NCI-H2081 (cell line): Measurements from ENCODE around the gene AQP3.
"Not testable (repeated sequence)": the region's sequence is repeated elsewhere in the genome, so short reads cannot be mapped to it uniquely, and the experiment has no call there.

ENCODE experiments used
- DNase-seq, 2 experiments: peaks; one replicate each; lab custom pipeline; 2025; lab: John Stamatoyannopoulos, UW

AQP3 gene

GRCh38 chr9:33440609-33441008 lies 6.8 kb downstream of the AQP3 start:
- no peak for DNase-seq

- DNase-seq, result no peak
Measured at GRCh38 chr9:33440204-33440603, 7.2 kb downstream of the AQP3 start.

GRCh38 chr9:33439731-33440130 lies 7.7 kb downstream of the AQP3 start:
- no peak for DNase-seq

GRCh38 chr9:33438926-33439680 lies 8.3 kb downstream of the AQP3 start:
- DNase-seq, result no peak

GRCh38 chr9:33437898-33438297 lies 9.5 kb downstream of the AQP3 start:
- no peak for DNase-seq

GRCh38 chr9:33437205-33437604 lies 10.2 kb downstream of the AQP3 start:
- no peak for DNase-seq

GRCh38 chr9:33436445-33436844 lies 10.9 kb downstream of the AQP3 start:
- no peak for DNase-seq

GRCh38 chr9:33435821-33436277 lies 11.5 kb downstream of the AQP3 start:
- DNase-seq, result no peak

GRCh38 chr9:33434317-33435105 lies 12.9 kb downstream of the AQP3 start:
- no peak for DNase-seq

- DNase-seq, result no peak
Measured at GRCh38 chr9:33433871-33434270, 13.5 kb downstream of the AQP3 start.

GRCh38 chr9:33431420-33431819 lies 16.0 kb downstream of the AQP3 start:
- DNase-seq, result no peak

GRCh38 chr9:33430942-33431341 lies 16.5 kb downstream of the AQP3 start:
- no peak for DNase-seq

- DNase-seq, result no peak
Measured at GRCh38 chr9:33429256-33429985, 18.0 kb downstream of the AQP3 start.

- DNase-seq, result no peak
Measured at GRCh38 chr9:33426843-33427293, 20.5 kb downstream of the AQP3 start.

GRCh38 chr9:33425128-33425533 lies 22.3 kb downstream of the AQP3 start:
- DNase-seq, result no peak

- not testable (repeated sequence) for DNase-seq
Measured at GRCh38 chr9:33424492-33424891, 22.9 kb downstream of the AQP3 start.

- not testable (repeated sequence) for DNase-seq
Measured at GRCh38 chr9:33424043-33424442, 23.4 kb downstream of the AQP3 start.

- DNase-seq, result no peak
Measured at GRCh38 chr9:33419708-33420303, 27.6 kb downstream of the AQP3 start.

- DNase-seq, result no peak
Measured at GRCh38 chr9:33418090-33418489, 29.3 kb downstream of the AQP3 start.

- DNase-seq, result no peak
Measured at GRCh38 chr9:33416996-33417395, 30.4 kb downstream of the AQP3 start.

GRCh38 chr9:33415501-33416038 lies 31.8 kb downstream of the AQP3 start:
- peak; percentile 65 to 85 for DNase-seq
